IgD-negative memory B cell (primary cell): ENCODE results near the gene WNT4. TPM values are rescaled to one million over a fixed set of nuclear protein-coding genes. Genes with fewer than 3 reads are reported as not detected.

Experiments
- H3K27ac Mint-ChIP-seq, 3 donors: one replicate each; pipeline ENCODE4 v1.8.0; 2020 to 2022; ENCODE audit warnings: mild to moderate bottlenecking in 3 of 3, mixed read lengths in 3 of 3, moderate library complexity in 1 of 3
- H3K27me3 Mint-ChIP-seq: one replicate; pipeline ENCODE4 v1.8.0; 2021; ENCODE audit warnings: mixed read lengths
- H3K36me3 Mint-ChIP-seq: one replicate; pipeline ENCODE4 v1.8.0; 2020; ENCODE audit warnings: mild to moderate bottlenecking, mixed read lengths
- H3K4me1 Mint-ChIP-seq, 3 donors: one replicate each; pipeline ENCODE4 v1.8.0; 2020 to 2022; ENCODE audit warnings: mixed read lengths in 3 of 3, mild to moderate bottlenecking in 1 of 3
- H3K4me3 Mint-ChIP-seq, 4 donors: one replicate each; pipeline ENCODE4 v1.8.0; 2020 to 2022; ENCODE audit warnings: mild to moderate bottlenecking in 4 of 4, mixed read lengths in 4 of 4, moderate library complexity in 3 of 4
- H3K9me3 Mint-ChIP-seq, 3 donors: one replicate each; pipeline ENCODE4 v1.8.0; 2020 to 2021; ENCODE audit warnings: mixed read lengths in 3 of 3, mild to moderate bottlenecking in 1 of 3
- polyA plus RNA-seq: library from polyadenylated mRNA; unstranded; fragments of 300-500 nt; fragmentation: Illumina TruSeq; gene quantifications from one replicate; pipeline ENCODE4 v1.2.3, GENCODE V29; 2021

WNT4 gene
- polyA plus RNA-seq, 1 donor from 2014 or later = not detected

GRCh38 chr1:22171951-22172715 lies 29.2 kb upstream of the WNT4 start:
- no peaks in the 10 kb centered on the region for H3K27me3 Mint-ChIP-seq
- no peak overlapping the region for H3K27ac Mint-ChIP-seq
- peaks cover 0 to 2% (median 0%) of the 10 kb centered on the region in 3 donors for H3K4me1 Mint-ChIP-seq
- H3K4me3 Mint-ChIP-seq = no peak overlapping the region
- H3K36me3 Mint-ChIP-seq = peaks cover 5% of the 10 kb centered on the region
- no peaks in the 10 kb centered on the region for H3K9me3 Mint-ChIP-seq

GRCh38 chr1:22169816-22170215 lies 26.9 kb upstream of the WNT4 start:
- peaks cover 0 to 5% (median 1%) of the 10 kb centered on the region in 3 donors for H3K4me1 Mint-ChIP-seq
- H3K4me3 Mint-ChIP-seq = no peak overlapping the region
- no peaks in the 10 kb centered on the region for H3K27me3 Mint-ChIP-seq
- H3K9me3 Mint-ChIP-seq = peaks cover 0 to 2% (median 0%) of the 10 kb centered on the region in 3 donors
- H3K36me3 Mint-ChIP-seq = peaks cover 2% of the 10 kb centered on the region
- H3K27ac Mint-ChIP-seq = no peak overlapping the region

GRCh38 chr1:22168412-22168973 lies 25.6 kb upstream of the WNT4 start:
- H3K27ac Mint-ChIP-seq = no peak overlapping the region
- H3K36me3 Mint-ChIP-seq = peaks cover 2% of the 10 kb centered on the region
- no peaks in the 10 kb centered on the region for H3K27me3 Mint-ChIP-seq
- H3K4me3 Mint-ChIP-seq = no peak overlapping the region
- H3K4me1 Mint-ChIP-seq = peaks cover 0 to 7% (median 1%) of the 10 kb centered on the region in 3 donors
- peaks cover 0 to 2% (median 0%) of the 10 kb centered on the region in 3 donors for H3K9me3 Mint-ChIP-seq

GRCh38 chr1:22166439-22166838 lies 23.5 kb upstream of the WNT4 start:
- Mint-ChIP-seq H3K27me3 (no peaks in the 10 kb centered on the region), H3K4me3 (no peak overlapping the region), H3K9me3 (peaks cover 0 to 2% (median 0%) of the 10 kb centered on the region in 3 donors), H3K4me1 (peaks cover 0 to 7% (median 1%) of the 10 kb centered on the region in 3 donors), H3K27ac (no peak overlapping the region), H3K36me3 (peaks cover 2% of the 10 kb centered on the region)

GRCh38 chr1:22164841-22165808 lies 22.2 kb upstream of the WNT4 start:
- Mint-ChIP-seq H3K4me1 (peaks cover 0 to 7% (median 1%) of the 10 kb centered on the region in 3 donors), H3K27me3 (no peaks in the 10 kb centered on the region), H3K27ac (no peak overlapping the region), H3K36me3 (peaks cover 2% of the 10 kb centered on the region), H3K9me3 (peaks cover 0 to 2% (median 0%) of the 10 kb centered on the region in 3 donors), H3K4me3 (no peak overlapping the region)

- H3K27ac Mint-ChIP-seq = no peak overlapping the region
- no peaks in the 10 kb centered on the region for H3K36me3 Mint-ChIP-seq
- H3K27me3 Mint-ChIP-seq = peaks cover 2% of the 10 kb centered on the region
- H3K4me3 Mint-ChIP-seq = no peak overlapping the region
- H3K4me1 Mint-ChIP-seq = peaks cover 0 to 7% (median 1%) of the 10 kb centered on the region in 3 donors
- peaks cover 0 to 2% (median 0%) of the 10 kb centered on the region in 3 donors for H3K9me3 Mint-ChIP-seq
Observed at GRCh38 chr1:22163564-22163963, 20.7 kb upstream of the WNT4 start.

- H3K9me3 Mint-ChIP-seq = peaks cover 0 to 2% (median 0%) of the 10 kb centered on the region in 3 donors
- no peak overlapping the region for H3K4me3 Mint-ChIP-seq
- H3K4me1 Mint-ChIP-seq = peaks cover 0 to 7% (median 1%) of the 10 kb centered on the region in 3 donors
- no peak overlapping the region for H3K27ac Mint-ChIP-seq
- no peaks in the 10 kb centered on the region for H3K36me3 Mint-ChIP-seq
- peaks cover 2% of the 10 kb centered on the region for H3K27me3 Mint-ChIP-seq
Observed at GRCh38 chr1:22163137-22163536, 20.2 kb upstream of the WNT4 start.

- no peak overlapping the region for H3K27ac Mint-ChIP-seq
- peaks cover 0 to 2% (median 0%) of the 10 kb centered on the region in 3 donors for H3K4me1 Mint-ChIP-seq
- H3K27me3 Mint-ChIP-seq = peaks cover 4% of the 10 kb centered on the region
- H3K36me3 Mint-ChIP-seq = no peaks in the 10 kb centered on the region
- H3K9me3 Mint-ChIP-seq = no peaks in the 10 kb centered on the region
- H3K4me3 Mint-ChIP-seq = no peak overlapping the region
Observed at GRCh38 chr1:22159891-22160290, 17.0 kb upstream of the WNT4 start.

- peaks cover 9% of the 10 kb centered on the region for H3K27me3 Mint-ChIP-seq
Observed at GRCh38 chr1:22158654-22159053, 15.8 kb upstream of the WNT4 start.

GRCh38 chr1:22157359-22157966 lies 14.6 kb upstream of the WNT4 start:
- Mint-ChIP-seq H3K27me3 (peaks cover 15% of the 10 kb centered on the region), H3K36me3 (no peaks in the 10 kb centered on the region), H3K9me3 (no peaks in the 10 kb centered on the region), H3K4me3 (no peak overlapping the region), H3K4me1 (no peaks in the 10 kb centered on the region), H3K27ac (no peak overlapping the region)

More at GRCh38 chr1:22158654-22159053, 15.8 kb upstream of the WNT4 start:
- no peaks in the 10 kb centered on the region for H3K36me3 Mint-ChIP-seq
- no peaks in the 10 kb centered on the region for H3K9me3 Mint-ChIP-seq
- no peak overlapping the region for H3K4me3 Mint-ChIP-seq
- H3K4me1 Mint-ChIP-seq = no peaks in the 10 kb centered on the region
- no peak overlapping the region for H3K27ac Mint-ChIP-seq

GRCh38 chr1:22155517-22155916 lies 12.6 kb upstream of the WNT4 start:
- H3K27ac Mint-ChIP-seq = no peak overlapping the region
- H3K36me3 Mint-ChIP-seq = no peaks in the 10 kb centered on the region
- peaks cover 24% of the 10 kb centered on the region for H3K27me3 Mint-ChIP-seq
- H3K9me3 Mint-ChIP-seq = no peaks in the 10 kb centered on the region
- no peaks in the 10 kb centered on the region for H3K4me1 Mint-ChIP-seq
- H3K4me3 Mint-ChIP-seq = no peak overlapping the region

- Mint-ChIP-seq H3K9me3 (no peaks in the 10 kb centered on the region), H3K27ac (no peak overlapping the region), H3K27me3 (peaks cover 26% of the 10 kb centered on the region), H3K4me1 (no peaks in the 10 kb centered on the region), H3K4me3 (no peak overlapping the region), H3K36me3 (no peaks in the 10 kb centered on the region)
Observed at GRCh38 chr1:22154626-22155025, 11.7 kb upstream of the WNT4 start.

GRCh38 chr1:22153660-22154437 lies 11.0 kb upstream of the WNT4 start:
- peaks cover 25% of the 10 kb centered on the region for H3K27me3 Mint-ChIP-seq
- no peaks in the 10 kb centered on the region for H3K4me1 Mint-ChIP-seq
- no peaks in the 10 kb centered on the region for H3K9me3 Mint-ChIP-seq
- H3K4me3 Mint-ChIP-seq = no peak overlapping the region
- peak overlapping the region in 1 of 3 donors; percentile 19 for H3K27ac Mint-ChIP-seq
- H3K36me3 Mint-ChIP-seq = no peaks in the 10 kb centered on the region

- Mint-ChIP-seq H3K27me3 (peaks cover 28% of the 10 kb centered on the region), H3K4me1 (no peaks in the 10 kb centered on the region), H3K4me3 (no peak overlapping the region), H3K36me3 (no peaks in the 10 kb centered on the region), H3K9me3 (no peaks in the 10 kb centered on the region), H3K27ac (no peak overlapping the region)
Observed at GRCh38 chr1:22150923-22151322, 8.0 kb upstream of the WNT4 start.
